Left renal pelvis (tissue), 4 donors: ENCODE data around the gene CDH13. TPM values are rescaled to one million over a fixed set of nuclear protein-coding genes. Genes with fewer than 3 reads are reported as not detected.
A peak's percentile ranks its signal among the peaks of the same experiment; 100 is the strongest.

Source experiments
- DNase-seq, 4 donors: peaks; one replicate each; pipeline ENCODE4 v3.0.0-alpha.2; 2013; ENCODE audit warnings: low read depth in 4 of 4, low spot score in 3 of 4
- polyA plus RNA-seq, 4 donors: library from polyadenylated mRNA; unstranded; fragments of 120-200 nt; gene quantifications; one replicate each; pipeline ENCODE4 v1.2.1, GENCODE V29; 2013; ENCODE audit not compliant: insufficient read length in 4 of 4

Gene CDH13
- polyA plus RNA-seq, 4 donors = 4.9 to 18.0 (median 11.3) TPM

DNA sequence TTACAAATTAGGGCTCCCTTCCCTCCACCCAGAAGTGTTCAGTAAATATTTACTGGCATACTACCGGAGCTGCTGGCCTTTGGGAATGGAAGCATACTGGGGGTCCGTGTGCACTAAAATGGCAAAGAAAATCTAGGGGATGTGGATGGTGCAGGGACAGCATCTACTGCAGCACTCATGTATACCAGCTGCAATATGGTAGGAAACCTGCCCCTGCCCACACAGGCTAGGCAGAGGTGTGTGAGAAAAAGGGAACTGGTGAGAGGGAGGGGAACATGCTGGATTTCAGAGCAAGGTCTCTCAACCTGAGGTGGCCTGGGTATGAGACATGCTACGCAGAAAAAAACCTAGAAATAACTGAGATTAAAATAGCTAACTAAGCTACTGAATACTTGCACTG, 145.4 kb downstream of the CDH13 start:
- DNase-seq = no peak

DNA sequence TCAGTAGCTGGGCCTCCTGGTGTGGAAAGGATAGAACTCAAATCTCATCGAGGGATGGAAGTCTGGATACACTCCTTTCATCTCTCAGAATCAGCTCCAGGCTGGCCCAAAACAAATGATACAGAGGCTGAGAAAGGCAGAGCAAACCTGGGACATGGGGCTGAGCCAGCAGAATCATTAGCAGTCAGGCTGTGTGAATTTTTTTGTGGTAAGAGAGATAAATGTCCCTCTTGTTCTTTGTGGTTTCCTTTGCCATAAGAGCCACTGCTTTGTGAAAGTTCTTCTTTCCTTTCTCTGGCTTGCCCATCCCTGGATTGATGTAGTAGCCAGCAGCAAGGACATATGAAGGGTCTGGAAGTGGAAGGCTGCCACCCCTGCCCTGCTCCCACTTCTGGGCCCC, 146.2 kb downstream of the CDH13 start:
- no peak for DNase-seq

DNA sequence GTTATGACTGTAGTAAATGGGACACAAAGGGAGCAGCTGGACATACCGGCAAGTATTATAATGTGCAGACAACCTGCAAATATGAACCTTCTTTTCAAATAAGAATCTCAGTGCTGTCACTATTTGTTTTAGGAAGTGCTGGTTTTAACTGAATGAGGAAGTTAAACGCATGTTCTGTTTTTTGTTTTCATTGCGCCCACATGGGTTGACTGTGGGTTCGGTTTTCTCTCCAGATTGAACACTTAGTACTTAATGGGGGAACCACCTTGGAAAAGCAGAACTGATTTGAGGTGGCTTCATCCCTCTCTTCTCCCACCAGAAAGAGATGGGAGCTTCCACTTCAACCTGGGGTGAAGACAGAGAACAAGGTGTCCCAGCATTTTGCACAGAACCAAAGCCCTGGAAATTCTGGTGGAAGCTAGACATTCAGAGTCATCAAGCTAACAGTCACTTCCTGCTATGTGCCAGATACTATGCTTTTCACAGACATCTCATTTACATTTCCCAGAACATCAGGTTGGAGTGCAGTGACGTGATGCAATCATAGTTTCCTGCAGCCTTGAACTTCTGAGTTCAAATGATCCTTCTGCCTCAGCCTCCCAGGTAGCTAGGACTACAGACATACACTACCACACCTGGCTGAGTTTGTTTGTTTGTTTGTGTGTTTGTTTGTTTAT, 149.8 kb downstream of the CDH13 start:
- no peak for DNase-seq

DNA sequence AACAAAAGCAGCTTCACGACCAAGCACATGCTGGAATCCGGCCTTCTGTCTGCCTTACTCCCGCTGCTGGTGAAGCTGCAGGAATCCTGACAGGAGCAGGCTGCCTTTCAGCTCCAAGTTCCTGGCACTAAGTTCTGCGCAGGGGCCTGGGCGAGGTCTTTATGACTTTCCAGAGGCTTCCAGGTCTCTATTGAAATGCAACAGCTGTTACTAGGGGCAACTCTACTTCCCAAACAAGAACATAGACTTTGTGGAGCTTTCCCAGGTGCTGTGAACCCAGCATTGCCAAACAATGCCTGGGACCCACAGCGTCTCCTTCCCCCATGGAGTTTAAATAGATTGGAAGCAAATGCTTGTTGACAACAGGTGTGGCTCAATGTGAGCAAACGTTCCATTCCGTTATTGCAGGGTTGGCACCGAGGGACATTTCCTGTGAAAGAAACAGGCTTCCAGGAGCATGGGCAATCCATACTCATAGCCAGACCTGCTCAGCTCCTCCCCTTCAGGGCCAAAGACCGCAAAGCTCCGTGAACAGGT, 156.0 kb downstream of the CDH13 start:
- no peak for DNase-seq

GRCh38 chr16:82783933-82784572, 157.3 kb downstream of the CDH13 start:
- no peak for DNase-seq

- no peak for DNase-seq
These were observed 157.8 kb downstream of the CDH13 start for GRCh38 chr16:82784573-82784968.

DNA sequence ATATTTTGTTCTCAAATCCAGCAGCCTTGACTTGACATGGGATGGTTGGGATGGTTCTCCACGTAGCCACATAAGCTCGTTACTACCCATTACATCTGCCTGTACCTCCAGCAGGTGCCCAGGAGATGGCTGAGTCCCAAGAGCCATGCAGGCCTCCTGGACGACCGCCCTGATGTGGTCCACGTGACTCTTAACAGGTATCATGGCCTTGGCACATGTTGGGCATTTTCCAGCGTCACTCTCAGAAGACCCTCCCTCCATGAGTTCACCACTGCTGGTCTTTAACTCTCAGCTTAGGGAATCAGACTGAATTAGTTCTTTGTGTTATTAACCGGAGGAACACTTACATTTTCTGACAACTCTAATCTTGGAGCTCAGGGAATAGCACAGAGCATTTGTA, 161.5 kb downstream of the CDH13 start:
- no peak for DNase-seq

GRCh38 chr16:82788919-82789318, 162.2 kb downstream of the CDH13 start:
- DNase-seq = no peak

- DNase-seq = no peak
These were observed 165.9 kb downstream of the CDH13 start for GRCh38 chr16:82792693-82793092.

- no peak for DNase-seq
These were observed 166.9 kb downstream of the CDH13 start for GRCh38 chr16:82793528-82794245.

GRCh38 chr16:82796047-82796446, 169.3 kb downstream of the CDH13 start:
- DNase-seq = no peak

- no peak for DNase-seq
These were observed 174.6 kb downstream of the CDH13 start for GRCh38 chr16:82801361-82801760.

DNA sequence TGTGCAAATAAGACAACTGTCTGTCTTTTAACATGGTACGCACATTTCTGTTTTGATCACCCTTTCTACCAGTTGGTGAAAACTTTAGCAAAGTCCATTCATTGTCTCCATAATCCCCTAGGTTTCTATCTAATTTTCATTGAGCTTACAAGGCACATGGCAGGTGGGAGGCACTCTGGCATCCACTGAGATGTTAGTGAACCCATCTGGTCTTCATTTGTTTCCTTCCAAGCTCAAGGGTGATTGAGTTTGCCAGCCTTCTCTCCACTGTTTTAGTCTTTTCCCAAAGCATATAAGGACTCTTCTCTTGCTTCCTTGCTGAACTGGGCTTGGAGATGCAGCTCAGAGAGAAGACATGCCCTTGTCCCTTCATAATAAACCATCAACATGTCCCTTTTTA, 179.1 kb downstream of the CDH13 start:
- DNase-seq = no peak

- peak; percentile 44 to 56 (median 48) for DNase-seq
These were observed 180.5 kb downstream of the CDH13 start for GRCh38 chr16:82807311-82807710.

GRCh38 chr16:82808036-82808435, 181.3 kb downstream of the CDH13 start:
- DNase-seq = no peak

- DNase-seq = no peak
These were observed 183.3 kb downstream of the CDH13 start for GRCh38 chr16:82810077-82810476.

DNA sequence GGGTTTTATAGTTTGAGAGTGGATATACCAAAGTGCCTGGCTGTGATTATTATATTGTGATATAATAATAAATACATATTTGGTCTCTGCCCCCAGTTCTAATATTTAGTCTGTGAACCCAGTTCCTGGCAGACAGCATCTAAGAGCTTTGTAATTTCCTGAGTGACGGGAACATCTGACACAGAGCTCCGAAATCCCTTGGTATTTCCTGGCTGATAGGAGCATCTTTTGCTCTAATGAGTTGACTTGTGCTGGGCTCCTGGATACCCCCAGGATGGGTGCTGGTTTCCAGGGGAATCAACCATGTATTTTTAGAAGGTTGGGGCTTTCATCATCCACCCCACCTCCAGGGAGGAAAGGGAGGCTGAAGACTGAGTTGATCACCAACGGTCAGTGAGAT, 187.3 kb downstream of the CDH13 start:
- no peak for DNase-seq

GRCh38 chr16:82819286-82819685, 192.5 kb downstream of the CDH13 start:
- no peak for DNase-seq

DNA sequence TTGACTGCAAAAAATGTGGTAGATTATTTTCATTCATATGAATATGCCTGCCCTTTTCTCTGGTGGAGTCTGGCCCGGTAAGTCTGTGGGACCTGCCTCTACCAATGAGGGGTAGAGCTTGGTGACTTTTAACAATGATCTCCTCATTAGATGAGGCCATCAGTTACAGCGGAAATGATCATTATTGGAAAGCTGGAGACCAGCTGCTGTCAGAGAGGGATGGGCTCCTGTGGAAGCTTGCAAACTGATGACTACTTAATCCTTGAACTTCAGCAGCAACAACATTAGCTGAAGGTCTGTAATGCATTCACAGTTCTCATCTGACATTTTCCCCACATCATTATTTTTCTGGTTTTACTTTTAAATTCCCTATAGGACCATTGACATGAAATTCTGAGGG, 194.1 kb downstream of the CDH13 start:
- DNase-seq = no peak

- no peak for DNase-seq
These were observed 197.6 kb downstream of the CDH13 start for GRCh38 chr16:82824408-82824807.

GRCh38 chr16:82829301-82829700, 202.5 kb downstream of the CDH13 start:
- DNase-seq = no peak

DNA sequence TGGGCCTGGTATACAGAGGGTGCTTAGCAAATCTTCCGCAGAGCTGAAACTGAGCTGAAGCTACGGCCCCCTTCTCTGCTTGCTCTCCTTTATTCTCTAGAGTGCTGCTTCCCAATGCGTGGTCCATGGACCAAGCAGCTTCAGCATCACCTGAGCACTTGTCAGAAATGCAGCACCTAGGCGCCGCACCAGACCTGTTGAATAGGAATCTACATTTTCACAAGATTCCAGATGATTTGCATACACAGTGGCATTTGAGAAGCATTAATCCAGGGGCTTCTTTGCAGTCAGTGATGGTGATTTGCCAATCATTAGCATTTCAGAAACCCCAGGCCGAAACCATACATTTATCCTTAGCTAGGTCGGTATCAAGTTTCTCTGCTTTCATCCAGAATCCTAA, 204.2 kb downstream of the CDH13 start:
- DNase-seq = no peak
